ENCODE measurements around the gene DPP4.
"Not testable (repeated sequence)": the region's sequence is repeated elsewhere in the genome, so short reads cannot be mapped to it uniquely, and the experiment has no call there.

DPP4 gene

GRCh38 chr2:162053808-162054155 lies 20.2 kb downstream of the DPP4 start:
- ChIA-PET POLR2A (ENCODE audit: low non-redundant PET) (no interaction called here), CTCF (no interaction called here)
- H3K27ac ChIP-seq, result no peak overlapping the region
- TF ChIP-seq CTCF (conservative IDR thresholded peaks at IDR 0.05; ENCODE audit: low read depth), result no peak
- no peak for DNase-seq (ENCODE audit: low spot score)

- CTCF ChIA-PET, result no interaction called here
- no peak overlapping the region for H3K27ac ChIP-seq
- POLR2A ChIA-PET (ENCODE audit: low non-redundant PET), result no interaction called here
- no peak for DNase-seq (ENCODE audit: low spot score)
- no peak for TF ChIP-seq CTCF (conservative IDR thresholded peaks at IDR 0.05; ENCODE audit: low read depth)
These were observed 20.8 kb downstream of the DPP4 start for GRCh38 chr2:162053066-162053807.

- ChIA-PET POLR2A (ENCODE audit: low non-redundant PET) (no interaction called here), CTCF (no interaction called here)
- H3K27ac ChIP-seq, result no peak overlapping the region
- TF ChIP-seq CTCF (conservative IDR thresholded peaks at IDR 0.05; ENCODE audit: low read depth), result no peak
- DNase-seq (ENCODE audit: low spot score), result no peak
These were observed 23.5 kb downstream of the DPP4 start for GRCh38 chr2:162050513-162050961.

GRCh38 chr2:162049089-162049488 lies 24.9 kb downstream of the DPP4 start:
- DNase-seq (ENCODE audit: low spot score); H3K27ac ChIP-seq; POLR2A ChIA-PET (ENCODE audit: low non-redundant PET): not testable (repeated sequence)
- CTCF ChIA-PET, result interaction anchor here (0.6 kb wide), 1 partner anchor 118 kb away, joined by 3 read pairs; no protein-coding TSS in a partner anchor

GRCh38 chr2:162044586-162044985 lies 29.4 kb downstream of the DPP4 start:
- no peak for DNase-seq (ENCODE audit: low spot score)
- CTCF ChIA-PET, result interaction anchor here (0.6 kb wide), 1 partner anchor 22 kb away, joined by 3 read pairs; no protein-coding TSS in a partner anchor
- TF ChIP-seq CTCF (conservative IDR thresholded peaks at IDR 0.05; ENCODE audit: low read depth), result no peak
- no peak overlapping the region for H3K27ac ChIP-seq
- POLR2A ChIA-PET (ENCODE audit: low non-redundant PET), result no interaction called here

GRCh38 chr2:162043132-162043531 lies 30.9 kb downstream of the DPP4 start:
- DNase-seq (ENCODE audit: low spot score), result no peak
- H3K27ac ChIP-seq, result no peak overlapping the region
- no peak for TF ChIP-seq CTCF (conservative IDR thresholded peaks at IDR 0.05; ENCODE audit: low read depth)
- POLR2A ChIA-PET (ENCODE audit: low non-redundant PET), result no interaction called here
- CTCF ChIA-PET, result interaction anchor here (0.8 kb wide), 1 partner anchor 58 kb away, joined by 3 read pairs; no protein-coding TSS in a partner anchor

GRCh38 chr2:162041485-162041884 lies 32.5 kb downstream of the DPP4 start:
- H3K27ac ChIP-seq, result no peak overlapping the region
- POLR2A ChIA-PET (ENCODE audit: low non-redundant PET), result no interaction called here
- CTCF ChIA-PET, result no interaction called here
- DNase-seq (ENCODE audit: low spot score), result no peak
- TF ChIP-seq CTCF (conservative IDR thresholded peaks at IDR 0.05; ENCODE audit: low read depth), result no peak
